GM12874 (cell line): ENCODE measurements around the gene PRR12.

Source experiments
- TF ChIP-seq, protein P1 (sequence below): IDR thresholded peaks from 2 replicates; pipeline ENCODE4 v1.5.1; 2011; ENCODE audit warnings: low read depth, mild to moderate bottlenecking, control low read depth, low read length, moderate library complexity; ENCODE audit not compliant: insufficient read depth

PRR12 gene

DNA sequence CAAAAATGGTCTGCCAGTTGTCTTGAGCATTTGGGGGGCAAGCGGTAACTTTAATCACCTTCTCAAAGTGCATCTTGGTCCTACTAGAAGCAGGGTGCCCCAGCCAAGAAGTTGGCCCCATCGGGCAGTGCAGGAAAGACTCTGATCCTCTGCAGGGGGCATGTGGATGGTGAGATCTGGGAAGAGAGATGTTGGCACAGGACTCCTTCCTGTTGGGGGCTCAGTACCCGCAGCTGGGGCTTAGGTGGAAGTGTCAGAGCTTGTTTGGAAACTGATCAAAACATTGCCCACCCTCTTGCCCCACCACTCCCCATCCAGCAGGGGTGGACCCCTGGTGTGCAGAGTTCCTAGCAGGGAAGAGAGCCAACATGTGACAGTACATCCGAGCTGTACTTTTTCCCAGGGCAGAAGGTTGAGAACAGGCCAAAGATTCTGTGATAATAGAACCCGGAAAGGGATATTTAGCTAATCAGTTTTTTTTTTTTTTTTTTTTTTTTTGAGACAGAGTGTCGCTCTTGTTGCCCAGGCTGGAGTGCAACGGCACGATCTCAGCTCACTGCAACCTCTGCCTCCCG lies 40.1 kb downstream of the PRR12 start:
- TF ChIP-seq, protein P1, sequence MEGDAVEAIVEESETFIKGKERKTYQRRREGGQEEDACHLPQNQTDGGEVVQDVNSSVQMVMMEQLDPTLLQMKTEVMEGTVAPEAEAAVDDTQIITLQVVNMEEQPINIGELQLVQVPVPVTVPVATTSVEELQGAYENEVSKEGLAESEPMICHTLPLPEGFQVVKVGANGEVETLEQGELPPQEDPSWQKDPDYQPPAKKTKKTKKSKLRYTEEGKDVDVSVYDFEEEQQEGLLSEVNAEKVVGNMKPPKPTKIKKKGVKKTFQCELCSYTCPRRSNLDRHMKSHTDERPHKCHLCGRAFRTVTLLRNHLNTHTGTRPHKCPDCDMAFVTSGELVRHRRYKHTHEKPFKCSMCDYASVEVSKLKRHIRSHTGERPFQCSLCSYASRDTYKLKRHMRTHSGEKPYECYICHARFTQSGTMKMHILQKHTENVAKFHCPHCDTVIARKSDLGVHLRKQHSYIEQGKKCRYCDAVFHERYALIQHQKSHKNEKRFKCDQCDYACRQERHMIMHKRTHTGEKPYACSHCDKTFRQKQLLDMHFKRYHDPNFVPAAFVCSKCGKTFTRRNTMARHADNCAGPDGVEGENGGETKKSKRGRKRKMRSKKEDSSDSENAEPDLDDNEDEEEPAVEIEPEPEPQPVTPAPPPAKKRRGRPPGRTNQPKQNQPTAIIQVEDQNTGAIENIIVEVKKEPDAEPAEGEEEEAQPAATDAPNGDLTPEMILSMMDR: no peak

DNA sequence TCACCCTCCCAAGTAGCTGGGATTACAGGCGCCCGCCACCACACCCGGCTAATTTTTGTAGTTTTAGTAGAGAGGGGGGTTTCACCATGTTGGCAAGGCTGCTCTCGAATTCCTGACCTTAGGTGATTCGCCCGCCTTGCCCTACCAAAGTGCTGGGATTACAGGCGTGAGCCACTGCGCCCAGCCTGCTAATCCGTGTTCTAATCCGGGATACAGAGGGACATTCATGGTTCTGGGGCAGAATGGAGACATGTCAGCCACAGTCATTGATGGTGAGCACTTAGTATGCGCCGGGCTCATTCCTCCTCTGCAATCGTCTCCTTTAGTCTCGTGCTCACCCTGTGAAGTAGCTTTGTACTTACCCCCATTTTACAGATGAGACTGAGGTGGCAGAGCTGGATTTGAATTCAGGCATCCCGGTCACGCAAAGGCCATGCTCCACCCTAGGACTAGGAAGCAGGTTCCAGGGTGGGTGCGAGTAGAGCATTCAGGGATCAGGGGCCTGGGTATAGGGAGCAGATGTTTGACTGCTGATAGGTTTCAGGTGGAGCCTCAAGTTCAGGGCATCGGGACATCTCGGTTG lies 40.7 kb downstream of the PRR12 start:
- TF ChIP-seq, protein P1: no peak

DNA sequence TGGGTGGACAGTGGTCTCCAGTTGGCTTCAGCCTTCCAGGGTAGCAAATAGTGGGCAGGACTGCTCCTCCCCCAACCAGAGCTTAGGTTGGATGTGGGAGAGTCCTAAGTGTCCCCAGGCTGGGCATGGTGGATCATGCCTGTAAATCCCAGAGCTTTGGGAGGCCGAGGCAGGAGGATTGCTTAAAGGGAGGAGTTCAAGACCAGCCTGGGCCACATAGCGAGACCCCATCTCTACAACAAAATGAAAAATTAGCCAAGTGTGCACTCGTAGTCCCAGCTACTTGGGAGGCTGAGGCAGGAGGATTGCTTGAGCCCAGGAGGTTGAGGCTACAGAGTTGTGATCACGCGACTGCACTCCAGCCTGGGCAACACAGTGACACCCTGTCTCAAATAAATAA lies 41.6 kb downstream of the PRR12 start:
- TF ChIP-seq, protein P1: no peak

GRCh38 chr19:49635530-49636232 lies 44.7 kb downstream of the PRR12 start:
- TF ChIP-seq, protein P1: no peak

DNA sequence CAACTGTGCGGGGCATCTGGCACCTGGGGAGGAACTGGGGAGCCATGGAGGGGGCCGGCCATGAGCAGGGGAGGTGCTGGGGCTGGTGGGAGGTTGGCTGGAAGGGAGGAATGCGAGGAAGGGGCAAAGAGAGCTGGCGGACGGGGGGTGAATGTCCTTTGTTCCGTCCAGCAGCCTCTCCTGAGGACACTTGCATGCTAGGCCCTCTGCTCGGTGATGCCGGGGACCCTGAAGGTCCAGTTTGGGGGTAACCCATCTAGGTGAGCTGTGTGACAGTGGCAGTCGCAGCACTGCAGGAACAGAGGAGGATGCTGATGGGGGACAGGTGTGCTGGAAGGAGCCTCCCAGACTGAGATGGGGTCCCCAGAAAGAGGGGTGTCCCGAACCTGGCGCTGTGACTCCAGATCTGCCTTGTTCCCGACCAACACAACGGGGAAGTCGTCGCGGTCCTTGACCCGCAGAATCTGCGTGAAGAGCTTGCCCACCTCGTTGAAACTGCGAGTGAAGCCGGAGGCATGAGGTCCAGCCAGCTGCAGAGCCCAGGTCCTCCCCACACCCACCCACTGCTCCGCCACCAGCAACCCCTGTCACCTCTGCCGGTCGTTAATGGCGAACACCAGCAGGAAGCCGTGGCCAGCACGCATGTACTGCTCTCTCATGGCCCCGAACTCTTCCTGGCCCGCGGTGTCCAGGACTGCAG lies 45.4 kb downstream of the PRR12 start:
- TF ChIP-seq, protein P1: no peak

DNA sequence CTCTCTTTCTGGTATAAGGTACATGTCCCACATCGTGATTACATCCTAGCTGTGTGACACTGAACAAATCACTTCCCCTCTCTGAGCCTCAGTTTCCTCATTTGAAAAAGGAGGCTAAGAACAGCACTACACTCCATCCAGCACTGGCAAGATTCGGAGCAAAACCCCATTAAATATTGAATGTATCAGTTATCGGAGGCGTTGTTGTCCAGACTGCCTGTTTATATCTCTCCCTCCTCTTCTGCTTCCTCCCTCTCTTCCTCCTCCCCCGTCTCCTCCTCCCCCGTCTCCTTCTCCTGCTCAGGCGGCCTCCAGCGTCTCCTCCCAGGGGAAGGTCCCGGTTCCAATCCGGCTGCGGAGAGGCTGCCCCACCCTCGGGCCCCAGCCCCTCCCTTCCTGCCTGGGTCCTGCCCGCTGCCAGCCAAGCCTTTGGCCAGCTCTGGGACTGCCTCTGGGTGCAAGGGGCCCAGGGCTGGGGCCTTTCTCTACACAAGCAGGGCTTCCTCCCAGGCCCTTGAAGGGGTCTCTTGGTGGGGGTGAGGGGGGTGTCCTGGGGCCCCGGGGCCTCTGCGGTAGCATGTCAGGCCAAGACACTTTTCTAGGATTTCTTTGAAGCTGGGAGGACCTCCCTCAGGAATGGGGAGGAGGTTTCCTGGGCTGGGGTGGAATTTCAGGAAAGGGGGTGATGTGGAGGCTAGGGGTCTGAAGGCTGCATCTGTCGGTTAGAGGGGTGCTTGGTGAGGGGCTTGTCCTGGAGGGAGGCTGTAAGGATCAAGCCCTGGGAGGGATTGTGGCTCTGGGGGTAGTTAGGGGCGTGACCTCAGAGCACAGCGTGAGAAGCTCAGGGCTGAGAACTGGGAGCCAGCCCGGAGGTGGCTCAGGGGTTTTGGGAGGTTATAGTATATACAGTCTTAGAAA lies 47.1 kb downstream of the PRR12 start:
- TF ChIP-seq, protein P1: no peak
